ENCODE results near the gene DTX2.
"Not testable (repeated sequence)": the region's sequence is repeated elsewhere in the genome, so short reads cannot be mapped to it uniquely, and the experiment has no call there.

DTX2 gene

DNA sequence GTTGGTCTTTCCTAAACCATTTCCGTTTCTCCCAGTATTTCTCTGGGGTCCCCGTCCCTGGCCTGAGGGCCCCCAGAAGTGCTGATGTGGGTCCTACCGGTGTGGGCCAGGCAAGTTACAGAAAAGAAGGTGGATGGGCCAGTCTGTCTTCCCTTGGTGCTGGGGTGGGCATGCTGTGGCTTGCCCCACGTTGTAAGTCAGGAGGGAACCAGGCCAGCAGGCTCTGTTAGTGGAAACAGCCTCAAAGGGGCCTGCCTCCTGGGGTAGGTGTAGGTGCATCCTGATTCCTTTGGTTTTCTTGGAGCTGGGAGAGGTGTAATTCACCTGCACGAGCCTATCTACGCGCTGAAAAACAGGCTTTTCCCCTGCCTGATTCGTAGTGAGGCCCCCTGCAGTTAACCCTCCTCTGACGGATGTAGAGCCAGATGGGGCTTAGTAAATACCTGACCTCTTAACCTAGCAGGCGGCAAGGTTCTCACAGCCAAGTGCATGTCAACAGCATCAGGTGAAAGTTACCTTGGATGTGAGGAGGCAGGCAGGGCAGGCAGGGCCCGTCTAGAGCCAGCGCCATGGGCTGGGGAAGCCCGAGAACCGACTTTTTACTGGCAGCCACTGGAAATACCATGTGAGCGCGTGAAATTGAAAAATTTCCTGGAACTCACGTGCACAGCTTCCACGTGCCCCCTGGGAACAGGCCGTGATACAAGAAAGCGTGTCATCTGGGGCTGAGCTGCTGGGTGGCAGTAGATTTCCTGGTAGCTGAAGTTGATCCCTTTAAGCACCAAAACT, 24.5 kb downstream of the DTX2 start:
- DNase-seq; H2AFZ ChIP-seq (ENCODE audit: low read length); H3K4me1 ChIP-seq (ENCODE audit: low read length); H4K20me1 ChIP-seq (ENCODE audit: insufficient read depth, low read length); H3K9me2 ChIP-seq (replicated peaks; ENCODE audit: insufficient read depth, low read length); H3K9me3 ChIP-seq (replicated peaks; ENCODE audit: insufficient read depth, low read length); H3F3A ChIP-seq (ENCODE audit: insufficient read depth, low read length); H3K27ac ChIP-seq (ENCODE audit: low read length); H3K36me3 ChIP-seq (replicated peaks; ENCODE audit: insufficient read depth, low read length); H3K79me2 ChIP-seq (ENCODE audit: low read length); H3K27me3 ChIP-seq (replicated peaks; ENCODE audit: insufficient read depth, low read length); H3K4me3 ChIP-seq (ENCODE audit: low read length); H3K4me2 ChIP-seq (ENCODE audit: low read depth, low read length); H3K9ac ChIP-seq (ENCODE audit: low read length): not testable (repeated sequence)

DNA sequence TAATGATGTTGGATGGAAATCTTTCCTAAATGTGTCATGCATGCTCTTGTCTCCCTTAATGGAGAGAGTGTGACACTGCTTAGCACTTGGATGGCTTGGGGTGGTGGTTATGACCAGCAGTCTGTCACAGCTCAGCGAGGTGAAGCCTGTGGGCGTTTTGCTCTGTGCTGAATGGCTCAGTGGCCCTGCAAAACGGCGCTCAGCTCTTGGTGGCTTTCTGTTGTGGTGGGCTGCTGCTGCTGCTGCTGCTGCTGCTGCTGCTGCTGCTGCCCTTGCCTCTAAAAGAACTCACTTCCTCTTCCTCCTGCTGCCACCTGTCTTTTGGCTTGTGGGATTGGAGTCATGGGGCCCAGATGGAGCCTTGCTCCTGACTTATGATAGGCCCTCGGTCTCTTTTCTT, 25.1 kb downstream of the DTX2 start:
- H3K9me3 ChIP-seq (replicated peaks; ENCODE audit: insufficient read depth, low read length); H3F3A ChIP-seq (ENCODE audit: insufficient read depth, low read length); H3K27me3 ChIP-seq (replicated peaks; ENCODE audit: insufficient read depth, low read length); H3K9me2 ChIP-seq (replicated peaks; ENCODE audit: insufficient read depth, low read length); H3K36me3 ChIP-seq (replicated peaks; ENCODE audit: insufficient read depth, low read length); H2AFZ ChIP-seq (ENCODE audit: low read length); H3K79me2 ChIP-seq (ENCODE audit: low read length); H3K9ac ChIP-seq (ENCODE audit: low read length); H4K20me1 ChIP-seq (ENCODE audit: insufficient read depth, low read length); H3K4me1 ChIP-seq (ENCODE audit: low read length); DNase-seq; H3K4me3 ChIP-seq (ENCODE audit: low read length); H3K4me2 ChIP-seq (ENCODE audit: low read depth, low read length); H3K27ac ChIP-seq (ENCODE audit: low read length): not testable (repeated sequence)

DNA sequence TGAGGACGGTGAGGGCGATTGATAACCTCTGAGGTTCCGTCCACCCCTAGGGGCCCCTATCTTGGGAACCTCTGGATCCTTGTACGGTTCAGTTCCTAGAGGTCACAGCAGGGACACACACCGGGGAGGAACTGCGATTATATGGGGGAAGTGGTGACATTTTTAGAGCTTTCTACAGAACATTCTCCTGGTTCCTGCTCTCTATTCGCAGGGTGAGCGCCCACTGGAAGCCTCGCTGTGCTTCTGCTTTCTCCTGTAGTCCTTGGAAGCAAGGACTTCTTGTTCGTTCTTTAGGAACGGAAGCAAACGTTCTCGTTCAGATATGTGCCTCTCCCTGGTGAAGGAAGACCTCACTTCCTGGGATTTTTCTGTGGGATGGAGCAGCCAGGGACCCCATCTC, 26.5 kb downstream of the DTX2 start:
- not testable (repeated sequence) for H3K9me2 ChIP-seq (replicated peaks; ENCODE audit: insufficient read depth, low read length); H3K4me3 ChIP-seq (ENCODE audit: low read length); H4K20me1 ChIP-seq (ENCODE audit: insufficient read depth, low read length); H3K27me3 ChIP-seq (replicated peaks; ENCODE audit: insufficient read depth, low read length); H3K36me3 ChIP-seq (replicated peaks; ENCODE audit: insufficient read depth, low read length); H2AFZ ChIP-seq (ENCODE audit: low read length); H3K79me2 ChIP-seq (ENCODE audit: low read length); H3F3A ChIP-seq (ENCODE audit: insufficient read depth, low read length); H3K4me2 ChIP-seq (ENCODE audit: low read depth, low read length); H3K9ac ChIP-seq (ENCODE audit: low read length); H3K27ac ChIP-seq (ENCODE audit: low read length); DNase-seq; H3K9me3 ChIP-seq (replicated peaks; ENCODE audit: insufficient read depth, low read length); H3K4me1 ChIP-seq (ENCODE audit: low read length)

DNA sequence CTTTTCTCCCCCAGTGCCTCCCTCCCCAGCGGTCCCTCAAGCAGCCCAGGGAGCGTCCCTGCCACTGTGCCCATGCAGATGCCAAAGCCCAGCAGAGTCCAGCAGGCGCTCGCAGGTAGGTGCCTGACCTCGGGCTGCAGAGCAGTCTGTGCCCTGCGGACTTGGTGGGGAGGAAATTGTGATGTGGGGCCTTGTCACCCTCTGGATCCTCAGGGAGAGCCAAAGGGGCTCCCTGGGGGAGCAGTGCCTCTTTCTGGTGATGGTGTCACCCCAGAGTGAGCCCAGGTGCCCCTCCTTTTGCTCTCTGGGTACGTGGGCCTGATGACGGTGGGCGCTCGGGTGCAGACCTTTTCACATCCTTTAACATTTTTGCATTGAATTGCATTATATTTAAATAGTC, 30.6 kb downstream of the DTX2 start:
- not testable (repeated sequence) for H3K4me1 ChIP-seq (ENCODE audit: low read length); H3K79me2 ChIP-seq (ENCODE audit: low read length); H4K20me1 ChIP-seq (ENCODE audit: insufficient read depth, low read length); H3K4me3 ChIP-seq (ENCODE audit: low read length); H3K9ac ChIP-seq (ENCODE audit: low read length); H3K27me3 ChIP-seq (replicated peaks; ENCODE audit: insufficient read depth, low read length); H3K4me2 ChIP-seq (ENCODE audit: low read depth, low read length); H3K27ac ChIP-seq (ENCODE audit: low read length); DNase-seq; H3F3A ChIP-seq (ENCODE audit: insufficient read depth, low read length); H2AFZ ChIP-seq (ENCODE audit: low read length); H3K9me2 ChIP-seq (replicated peaks; ENCODE audit: insufficient read depth, low read length); H3K36me3 ChIP-seq (replicated peaks; ENCODE audit: insufficient read depth, low read length); H3K9me3 ChIP-seq (replicated peaks; ENCODE audit: insufficient read depth, low read length)

DNA sequence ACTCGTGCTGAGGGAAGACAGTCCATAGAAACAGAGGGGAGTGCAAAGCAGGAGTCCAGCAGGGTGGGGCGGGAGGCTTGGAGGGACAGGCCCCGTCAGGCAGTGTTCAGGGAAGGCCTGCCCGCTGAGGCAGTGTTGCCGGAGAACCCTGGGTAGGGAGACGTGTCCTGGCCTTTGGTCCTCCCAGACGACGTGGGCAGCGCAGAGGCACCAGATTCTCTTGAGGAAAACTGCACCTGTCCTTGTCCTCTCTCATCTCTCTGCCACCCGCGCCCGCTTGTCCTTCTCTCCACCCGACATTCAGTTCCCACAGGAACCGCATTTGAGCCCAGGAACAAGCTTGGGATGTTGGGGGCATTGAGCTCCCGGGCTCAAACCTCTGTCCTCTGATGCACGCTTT, 34.2 kb downstream of the DTX2 start:
- not testable (repeated sequence) for H2AFZ ChIP-seq (ENCODE audit: low read length); H3K4me2 ChIP-seq (ENCODE audit: low read depth, low read length); H3K9ac ChIP-seq (ENCODE audit: low read length); DNase-seq; H3K9me3 ChIP-seq (replicated peaks; ENCODE audit: insufficient read depth, low read length); H3K4me3 ChIP-seq (ENCODE audit: low read length); H3K27ac ChIP-seq (ENCODE audit: low read length); H4K20me1 ChIP-seq (ENCODE audit: insufficient read depth, low read length); H3K79me2 ChIP-seq (ENCODE audit: low read length); H3F3A ChIP-seq (ENCODE audit: insufficient read depth, low read length); H3K4me1 ChIP-seq (ENCODE audit: low read length); H3K9me2 ChIP-seq (replicated peaks; ENCODE audit: insufficient read depth, low read length); H3K27me3 ChIP-seq (replicated peaks; ENCODE audit: insufficient read depth, low read length); H3K36me3 ChIP-seq (replicated peaks; ENCODE audit: insufficient read depth, low read length)

DNA sequence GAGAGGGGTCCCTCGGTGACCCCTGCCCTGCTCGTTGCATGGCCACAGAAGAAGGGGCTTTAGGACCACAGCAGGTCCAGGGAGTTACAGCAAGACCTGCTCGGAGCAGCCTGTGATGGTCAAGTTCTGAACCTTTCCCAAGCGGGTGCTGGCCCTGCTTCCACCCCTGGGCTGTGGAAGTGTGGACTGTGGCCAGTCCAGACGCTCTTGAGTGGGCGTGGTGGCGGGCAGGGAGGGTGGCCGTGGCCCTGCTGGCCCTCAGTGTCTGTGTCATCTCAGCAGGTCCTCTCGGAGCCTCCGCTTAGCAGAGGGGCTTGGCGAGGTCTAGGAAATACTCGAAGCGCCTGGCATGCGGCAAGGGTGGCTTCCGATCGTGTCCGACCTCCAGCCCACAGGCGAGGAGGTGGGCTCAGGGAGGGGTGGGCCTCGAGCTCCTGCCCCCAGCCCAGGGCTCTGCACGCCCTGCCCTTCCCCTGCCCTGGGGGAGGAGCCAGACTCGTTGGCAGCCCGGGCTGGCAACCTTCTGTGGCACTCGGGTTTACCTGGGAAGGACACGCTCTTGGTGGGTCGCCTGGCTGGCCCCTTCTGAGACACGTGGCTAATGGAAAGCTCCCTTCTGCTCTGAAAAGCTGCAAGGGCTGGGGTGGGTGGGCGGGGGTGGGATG, 36.5 kb downstream of the DTX2 start:
- not testable (repeated sequence) for H3K4me2 ChIP-seq (ENCODE audit: low read depth, low read length); H3K27me3 ChIP-seq (replicated peaks; ENCODE audit: insufficient read depth, low read length); H3F3A ChIP-seq (ENCODE audit: insufficient read depth, low read length); H3K4me1 ChIP-seq (ENCODE audit: low read length); H3K79me2 ChIP-seq (ENCODE audit: low read length); H3K9ac ChIP-seq (ENCODE audit: low read length); H4K20me1 ChIP-seq (ENCODE audit: insufficient read depth, low read length); DNase-seq; H3K4me3 ChIP-seq (ENCODE audit: low read length); H3K9me3 ChIP-seq (replicated peaks; ENCODE audit: insufficient read depth, low read length); H2AFZ ChIP-seq (ENCODE audit: low read length); H3K36me3 ChIP-seq (replicated peaks; ENCODE audit: insufficient read depth, low read length); H3K9me2 ChIP-seq (replicated peaks; ENCODE audit: insufficient read depth, low read length); H3K27ac ChIP-seq (ENCODE audit: low read length)

DNA sequence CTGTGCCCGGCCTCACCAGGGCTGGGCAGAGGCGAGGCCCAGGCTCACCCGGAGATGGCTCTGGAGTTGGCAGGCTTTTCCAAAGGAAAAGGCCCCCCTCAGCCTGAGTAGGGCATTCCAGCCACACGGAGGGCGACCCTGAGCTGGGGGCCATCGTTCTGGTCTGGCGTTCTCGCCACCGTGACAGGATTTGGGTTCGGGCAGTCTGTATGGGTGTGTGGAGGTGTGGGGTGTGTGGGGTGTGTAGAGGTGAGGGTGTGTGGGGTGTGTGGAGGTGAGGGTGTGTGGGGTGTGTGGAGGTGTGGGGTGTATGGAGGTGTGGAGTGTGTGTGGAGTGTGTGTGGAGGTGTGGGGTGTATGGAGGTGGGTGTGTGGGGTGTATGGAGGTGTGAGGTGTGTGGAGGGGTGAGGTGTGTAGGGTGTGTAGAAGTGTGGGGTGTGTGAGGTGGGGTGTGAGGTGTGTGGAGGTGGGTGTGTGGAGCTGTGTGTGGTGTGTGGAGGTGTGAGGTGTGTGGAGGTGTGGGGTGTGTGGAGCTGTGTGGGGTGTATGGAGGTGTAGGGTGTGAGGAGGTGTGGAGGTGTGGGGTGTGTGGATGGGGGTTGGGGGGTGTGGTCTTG, 37.2 kb downstream of the DTX2 start:
- not testable (repeated sequence) for H3K4me1 ChIP-seq (ENCODE audit: low read length); H4K20me1 ChIP-seq (ENCODE audit: insufficient read depth, low read length); H3K9me2 ChIP-seq (replicated peaks; ENCODE audit: insufficient read depth, low read length); H3K4me3 ChIP-seq (ENCODE audit: low read length); H3F3A ChIP-seq (ENCODE audit: insufficient read depth, low read length); H3K27me3 ChIP-seq (replicated peaks; ENCODE audit: insufficient read depth, low read length); H3K4me2 ChIP-seq (ENCODE audit: low read depth, low read length); H3K9me3 ChIP-seq (replicated peaks; ENCODE audit: insufficient read depth, low read length); H3K27ac ChIP-seq (ENCODE audit: low read length); H3K9ac ChIP-seq (ENCODE audit: low read length); H2AFZ ChIP-seq (ENCODE audit: low read length); H3K36me3 ChIP-seq (replicated peaks; ENCODE audit: insufficient read depth, low read length); DNase-seq; H3K79me2 ChIP-seq (ENCODE audit: low read length)

Measured in MM.1S (cell line).